HG03565 (cell line): ENCODE data around the gene C1QC.
"Not testable (repeated sequence)": the region's sequence is repeated elsewhere in the genome, so short reads cannot be mapped to it uniquely, and the experiment has no call there.

Source experiments
- ATAC-seq: cut with Tn5 transposase; IDR thresholded peaks from one replicate; pipeline ENCODE4 v1.9.1; 2021; ENCODE audit warnings: mild to moderate bottlenecking, moderate library complexity; ENCODE audit not compliant: unreplicated experiment

The C1QC gene

DNA sequence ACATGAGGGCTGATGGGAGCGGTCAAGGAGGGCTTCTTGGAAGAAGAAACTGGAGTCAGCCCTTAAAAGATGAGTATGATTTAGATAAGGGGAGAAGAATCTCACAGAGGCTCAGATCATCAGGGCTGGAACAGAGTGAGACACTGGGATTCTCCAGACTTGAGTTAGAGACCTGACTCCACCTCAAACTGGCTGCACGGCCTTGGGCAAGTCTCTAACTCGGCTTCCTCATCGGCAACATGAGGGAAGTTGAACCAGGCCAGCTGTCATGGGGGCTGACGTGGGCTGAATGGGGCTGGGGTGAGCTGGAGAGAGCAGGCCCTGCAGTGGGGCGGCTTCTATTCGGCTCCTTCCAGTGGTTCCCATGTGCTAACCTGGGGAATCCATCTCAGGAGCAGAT is 2.5 kb downstream of the C1QC start:
- no peak for ATAC-seq

DNA sequence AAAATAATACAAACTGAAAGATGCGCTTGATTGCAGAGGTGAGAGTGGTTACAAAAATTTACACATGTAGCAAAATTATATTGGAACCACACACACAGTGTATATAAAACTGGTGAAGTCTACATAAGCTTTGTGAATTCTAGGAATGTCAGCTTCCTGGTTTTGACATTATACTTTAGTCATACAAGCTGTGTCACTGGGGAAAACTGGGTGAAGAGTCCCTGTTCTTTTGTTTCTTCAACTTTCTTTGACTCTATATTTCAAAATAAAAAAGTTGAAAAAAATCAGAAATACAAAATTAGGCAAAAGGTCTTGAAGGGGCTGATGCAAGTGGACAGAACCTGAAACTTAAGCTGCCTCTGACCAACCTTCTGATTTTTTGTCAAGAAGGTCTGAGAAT is 3.0 kb downstream of the C1QC start:
- no peak for ATAC-seq

DNA sequence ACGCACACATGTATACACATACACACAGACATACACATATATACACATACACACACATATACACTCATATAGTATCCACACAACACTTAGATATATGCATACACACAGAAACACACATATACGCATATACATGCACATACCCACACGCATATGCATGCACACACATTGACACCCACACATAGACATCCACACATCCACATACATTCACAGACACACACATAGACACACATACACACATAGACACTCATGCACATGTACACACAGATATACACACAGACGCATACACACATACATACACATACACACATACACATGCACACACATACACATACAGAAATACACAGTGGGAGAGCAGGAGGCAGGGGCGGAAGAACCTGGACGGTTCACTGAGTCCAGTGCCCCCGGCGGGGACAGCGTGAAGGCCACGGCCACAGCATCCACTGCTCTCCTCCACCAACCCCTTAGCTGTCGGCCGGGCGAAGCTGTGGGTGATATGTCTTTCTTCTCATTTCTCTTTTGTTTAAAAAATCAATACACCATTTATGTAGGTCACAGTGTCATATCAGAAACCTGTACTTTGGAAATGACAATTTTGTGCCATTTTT is 6.8 kb downstream of the C1QC start:
- no peak for ATAC-seq

DNA sequence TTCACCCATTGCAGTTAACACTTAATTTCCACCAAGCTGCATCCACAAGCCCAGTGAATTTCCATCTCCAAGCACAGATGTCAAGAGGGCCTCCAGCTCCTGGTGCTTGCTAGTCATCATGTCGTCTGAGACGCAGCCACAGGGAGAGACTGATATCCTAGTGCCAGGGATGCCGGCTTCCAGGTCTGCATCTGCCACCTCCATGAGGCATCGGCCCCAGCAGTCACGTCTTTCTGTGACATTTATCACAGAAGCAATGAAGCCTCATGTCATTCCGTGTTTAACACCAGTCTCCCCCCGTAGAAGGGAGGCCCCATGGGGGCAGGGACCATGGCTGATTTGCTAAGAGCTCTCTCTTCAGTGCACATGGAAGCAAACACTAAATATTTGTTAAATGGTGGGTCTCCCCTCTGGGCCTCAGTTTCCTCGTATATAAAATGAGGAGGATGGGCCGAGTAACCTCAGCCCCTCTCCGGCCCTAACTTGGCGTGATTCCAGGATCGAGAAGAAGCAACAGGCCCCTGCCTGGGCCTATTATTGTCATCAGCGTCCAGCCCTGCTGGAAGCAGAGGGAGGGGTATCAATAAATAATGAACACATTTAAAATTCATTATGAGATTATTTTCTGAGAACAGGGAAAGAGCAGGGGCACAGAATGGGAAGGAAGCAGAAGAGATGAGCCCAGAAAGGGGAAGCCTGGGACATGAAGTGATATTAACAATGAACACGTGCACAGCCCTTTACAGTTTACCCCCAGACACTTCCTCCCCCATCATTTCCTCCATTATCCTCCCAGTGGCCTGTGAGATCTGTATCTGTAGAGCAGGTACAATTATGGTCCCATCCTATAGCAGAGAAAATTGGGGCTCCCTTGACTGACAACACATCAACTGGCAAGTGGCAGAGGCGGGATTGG is 8.8 kb downstream of the C1QC start:
- ATAC-seq, result no peak

DNA sequence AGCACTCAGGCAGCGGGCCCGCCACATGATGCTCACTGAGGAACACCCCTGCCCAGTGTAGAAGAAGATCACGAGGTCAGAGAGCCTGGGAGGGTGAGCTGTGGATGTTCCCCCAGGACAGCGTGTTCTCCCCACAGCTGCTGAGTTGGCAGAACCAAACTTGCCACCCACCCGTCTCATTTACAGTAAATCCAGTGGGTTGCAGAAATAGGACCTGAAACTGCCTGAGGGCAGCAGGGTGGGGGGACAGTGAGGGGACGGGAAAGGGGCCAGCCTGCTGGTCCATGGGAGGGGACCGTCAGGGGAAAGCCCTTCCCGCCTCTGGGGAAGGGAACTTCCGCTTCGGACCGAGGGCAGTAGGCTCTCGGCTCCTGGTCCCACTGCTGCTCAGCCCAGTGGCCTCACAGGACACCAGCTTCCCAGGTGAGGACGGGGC is 9.5 kb downstream of the C1QC start, which contains the start of gene C1QB:
Gene C1QB (plus strand): TSS at position 356 of the 436 bp plus-strand sequence. CDS start 6,227 bp downstream, outside the sequence.
- no peak for ATAC-seq

DNA sequence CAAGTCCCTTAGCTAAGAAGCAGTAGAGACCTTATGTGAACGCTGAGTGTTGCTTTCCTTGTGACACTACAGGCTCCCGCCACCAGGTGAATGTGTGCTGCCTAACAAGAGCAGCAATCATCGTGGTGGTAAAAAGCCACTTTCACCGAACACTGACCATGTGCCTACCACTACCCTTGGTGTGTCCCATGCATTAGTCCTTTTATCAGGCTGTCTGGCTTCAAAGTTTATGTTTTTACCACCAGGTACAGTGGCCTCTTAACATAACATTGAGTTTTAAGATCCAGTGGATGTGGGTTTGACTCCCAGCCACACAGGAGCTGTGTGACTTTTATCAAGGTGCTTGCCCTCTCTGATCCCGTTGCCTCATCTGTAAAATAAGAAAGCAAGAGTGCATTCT is 11.3 kb downstream of the C1QC start:
- no peak for ATAC-seq

DNA sequence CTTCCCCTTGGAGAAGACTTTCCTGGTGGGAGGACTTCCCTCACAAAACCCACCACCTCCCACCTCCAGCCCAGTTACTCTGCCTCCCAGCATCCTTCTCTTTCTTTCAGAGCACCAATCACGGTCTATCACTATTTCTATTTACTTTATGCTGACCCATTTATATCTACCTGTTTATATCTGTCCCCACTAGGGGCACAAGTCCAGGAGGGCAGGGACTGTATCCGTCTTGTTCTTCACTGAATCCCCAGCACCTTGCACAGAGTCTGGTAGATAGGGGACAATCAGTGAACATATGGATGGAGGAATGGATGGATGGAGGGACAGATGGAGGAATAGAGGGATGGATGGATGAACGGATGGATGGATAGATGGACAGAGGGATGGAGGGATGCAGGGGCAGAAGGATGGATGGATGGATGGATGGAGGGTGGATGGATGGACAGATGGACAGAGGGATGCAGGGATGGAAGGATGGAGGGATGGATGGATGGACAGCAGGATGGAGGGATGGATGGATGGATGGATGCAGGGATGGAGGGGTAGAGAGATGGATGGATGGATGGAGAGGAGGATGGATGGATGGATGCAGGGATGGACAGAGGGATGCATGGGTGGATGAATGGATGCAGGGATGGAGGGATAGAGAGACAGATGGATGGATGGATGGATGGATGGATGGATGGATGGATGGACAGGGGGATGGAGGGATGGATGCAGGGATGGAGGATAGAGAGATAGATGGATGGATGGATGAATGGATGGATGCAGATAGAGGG is 15.1 kb downstream of the C1QC start:
- ATAC-seq, result no peak

DNA sequence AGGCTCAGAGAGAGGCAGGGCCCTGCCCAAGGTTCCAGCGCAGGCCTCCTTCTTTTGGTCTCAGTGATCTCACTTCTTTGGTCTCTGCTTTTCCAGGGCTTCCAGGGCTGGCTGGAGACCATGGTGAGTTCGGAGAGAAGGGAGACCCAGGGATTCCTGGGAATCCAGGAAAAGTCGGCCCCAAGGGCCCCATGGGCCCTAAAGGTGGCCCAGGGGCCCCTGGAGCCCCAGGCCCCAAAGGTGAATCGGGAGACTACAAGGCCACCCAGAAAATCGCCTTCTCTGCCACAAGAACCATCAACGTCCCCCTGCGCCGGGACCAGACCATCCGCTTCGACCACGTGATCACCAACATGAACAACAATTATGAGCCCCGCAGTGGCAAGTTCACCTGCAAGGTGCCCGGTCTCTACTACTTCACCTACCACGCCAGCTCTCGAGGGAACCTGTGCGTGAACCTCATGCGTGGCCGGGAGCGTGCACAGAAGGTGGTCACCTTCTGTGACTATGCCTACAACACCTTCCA is 17.3 kb downstream of the C1QC start:
- ATAC-seq, result no peak

DNA sequence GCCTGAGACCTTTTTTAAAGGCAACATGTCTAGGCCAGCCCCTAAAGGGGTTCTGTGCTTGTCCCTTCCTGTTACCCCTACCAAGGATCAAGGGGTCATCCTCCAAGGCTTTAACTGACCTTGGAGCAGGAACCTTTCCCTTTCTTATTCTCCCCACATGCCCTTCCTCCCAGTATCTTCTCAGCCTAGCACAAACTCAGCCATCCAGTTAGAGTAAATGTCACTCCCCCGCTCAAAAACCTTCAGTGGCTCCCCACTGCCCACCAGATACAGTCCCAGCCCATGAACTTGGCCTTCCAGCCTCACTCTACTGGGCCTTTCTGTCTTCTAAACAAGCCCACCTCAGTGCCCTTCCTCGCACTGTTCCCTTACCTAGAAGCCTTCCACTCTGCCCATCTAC is 18.4 kb downstream of the C1QC start:
- no peak for ATAC-seq

DNA sequence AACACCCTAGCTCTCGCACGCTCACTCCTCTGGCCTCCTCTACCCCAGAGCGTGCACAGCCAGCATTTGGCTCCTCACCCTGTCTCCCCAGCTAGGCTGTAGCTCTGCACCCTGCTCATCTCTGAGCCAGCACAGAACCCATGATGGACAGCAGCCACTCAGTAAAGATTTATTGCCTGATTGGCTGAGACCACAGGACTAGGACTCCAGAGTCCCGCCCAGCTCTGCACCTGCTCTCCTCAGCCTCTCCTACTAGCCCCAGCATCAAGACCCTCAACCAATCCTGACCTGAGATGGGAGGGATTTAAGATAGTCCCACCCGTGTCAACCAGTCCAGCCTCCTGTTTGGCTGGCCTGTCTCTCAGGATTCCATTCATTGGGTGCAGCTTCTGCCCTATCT is 18.9 kb downstream of the C1QC start:
- no peak for ATAC-seq

DNA sequence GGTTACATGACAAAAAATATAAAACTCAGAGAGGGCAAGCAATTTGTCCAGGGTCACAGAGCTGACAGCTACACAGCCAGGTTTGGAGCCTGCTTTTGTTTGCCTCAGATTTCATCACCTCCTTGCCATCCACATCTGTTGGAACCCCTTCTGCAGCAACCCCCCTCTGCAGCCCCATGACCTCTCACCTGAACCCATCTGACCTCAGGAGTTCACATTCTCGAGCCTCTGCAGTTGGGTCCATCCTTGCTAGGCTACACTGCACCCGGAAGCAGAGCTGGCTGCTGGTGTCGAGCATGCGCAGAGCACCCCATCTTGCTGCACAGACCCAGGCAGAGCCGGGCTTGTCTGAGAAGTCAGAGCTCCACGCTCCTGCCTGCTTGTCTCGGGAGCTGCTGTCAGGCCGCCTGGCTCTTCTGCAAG is 19.6 kb downstream of the C1QC start:
- ATAC-seq, result no peak

DNA sequence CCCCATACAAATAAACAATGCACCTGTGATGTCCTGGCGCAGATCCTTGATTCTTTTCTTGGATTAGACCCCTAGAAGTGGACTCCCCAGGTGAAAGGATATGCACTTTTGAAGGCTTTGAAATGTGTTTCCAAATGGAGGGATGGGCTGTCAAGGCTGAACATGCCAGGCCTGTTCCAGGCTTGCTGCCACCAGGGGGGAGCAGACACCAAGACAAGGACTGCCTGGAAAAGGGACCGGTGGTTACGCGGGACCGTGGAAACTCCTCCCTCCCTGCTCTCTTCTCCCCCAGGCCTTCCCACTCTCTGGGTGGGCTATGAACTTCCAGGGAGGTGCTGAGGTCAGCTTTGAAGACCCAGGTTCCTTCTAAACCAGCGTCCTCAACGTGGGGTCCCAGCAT is 22.3 kb downstream of the C1QC start:
- no peak for ATAC-seq

DNA sequence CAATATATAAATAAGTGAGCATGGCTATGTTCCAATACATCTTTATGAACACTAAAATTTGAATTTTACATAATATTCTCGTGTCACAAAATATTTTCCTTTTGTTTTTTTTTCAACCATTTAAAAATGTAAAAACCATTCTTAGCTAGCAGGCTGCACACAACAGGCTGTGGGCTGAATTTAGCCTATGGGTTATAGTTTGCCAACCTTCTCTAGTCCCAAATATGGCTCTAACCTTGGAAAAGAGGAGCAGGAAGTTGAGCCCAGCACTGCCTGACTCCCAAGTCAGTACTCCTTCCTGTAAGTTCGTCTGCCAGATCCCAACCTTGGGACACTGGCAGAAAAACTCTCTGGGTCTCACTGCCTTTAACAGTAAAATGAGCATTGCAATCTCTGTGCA is 23.0 kb downstream of the C1QC start:
- no peak for ATAC-seq

DNA sequence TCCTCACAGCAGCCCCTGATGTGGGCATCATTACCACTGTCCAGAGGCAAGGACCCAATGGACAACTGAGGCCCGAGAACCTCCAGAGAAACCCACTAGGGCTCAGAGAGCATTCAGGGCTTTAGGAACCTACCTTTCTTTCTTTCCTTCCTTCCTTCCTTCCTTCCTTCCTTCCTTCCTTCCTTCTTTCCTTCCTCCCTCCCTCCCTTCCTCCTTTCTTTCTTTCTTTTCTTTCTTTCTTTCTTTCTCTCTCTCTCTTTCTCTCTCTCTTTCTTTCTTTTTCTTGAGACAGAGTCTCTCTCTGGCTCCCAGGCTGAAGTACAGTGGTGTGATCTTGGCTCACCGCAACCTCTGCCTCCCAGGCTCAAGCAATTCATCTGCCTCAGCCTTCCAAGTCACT is 25.4 kb downstream of the C1QC start:
- ATAC-seq, result not testable (repeated sequence)

DNA sequence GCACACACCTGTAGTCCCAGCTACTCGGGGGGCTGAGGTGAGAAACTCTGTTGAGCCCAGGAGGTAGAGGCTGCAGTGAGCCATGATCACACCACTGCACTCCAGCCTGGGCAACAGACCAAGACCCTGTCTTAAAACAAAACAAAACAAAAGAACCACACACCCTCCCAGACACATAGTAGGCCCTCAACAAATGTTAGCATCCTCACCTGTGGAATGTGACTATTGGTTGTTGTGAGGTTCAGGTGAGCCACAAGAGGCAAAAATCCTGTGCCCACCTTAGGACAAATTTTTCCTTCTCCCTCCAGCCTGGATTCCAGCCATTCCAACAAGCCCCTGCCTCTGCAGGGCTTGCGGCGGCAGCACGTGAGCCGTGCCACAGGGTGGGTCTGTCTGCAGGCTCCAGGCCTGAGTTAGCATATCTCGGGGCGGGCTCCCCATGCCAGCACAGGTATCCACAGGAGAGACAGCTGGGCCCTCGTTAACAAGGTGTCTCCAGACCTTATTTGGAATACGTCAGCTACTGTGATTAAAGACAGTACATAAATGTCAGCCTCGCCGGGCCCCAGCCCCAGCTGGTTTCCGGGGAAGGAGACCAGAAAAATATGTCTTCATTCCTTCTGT is 27.0 kb downstream of the C1QC start:
- no peak for ATAC-seq

DNA sequence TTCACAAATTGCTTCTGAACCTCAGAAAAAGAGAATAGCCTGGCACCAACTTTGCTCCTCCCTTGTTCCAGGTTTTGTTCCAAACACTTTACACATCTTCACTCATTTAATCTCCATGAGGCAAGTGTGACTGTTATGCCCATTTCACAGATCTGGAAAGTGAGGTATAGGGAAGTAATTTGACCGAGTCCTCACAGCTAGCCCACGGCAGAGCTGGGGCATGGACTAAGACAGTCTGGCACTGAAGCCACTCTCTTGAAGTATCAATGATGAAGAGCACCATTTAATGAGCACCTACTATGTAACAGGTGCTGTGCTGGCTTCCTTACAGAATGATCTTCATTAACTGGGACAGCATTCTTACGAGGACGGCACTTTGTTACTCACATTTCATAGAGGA is 28.6 kb downstream of the C1QC start:
- no peak for ATAC-seq

DNA sequence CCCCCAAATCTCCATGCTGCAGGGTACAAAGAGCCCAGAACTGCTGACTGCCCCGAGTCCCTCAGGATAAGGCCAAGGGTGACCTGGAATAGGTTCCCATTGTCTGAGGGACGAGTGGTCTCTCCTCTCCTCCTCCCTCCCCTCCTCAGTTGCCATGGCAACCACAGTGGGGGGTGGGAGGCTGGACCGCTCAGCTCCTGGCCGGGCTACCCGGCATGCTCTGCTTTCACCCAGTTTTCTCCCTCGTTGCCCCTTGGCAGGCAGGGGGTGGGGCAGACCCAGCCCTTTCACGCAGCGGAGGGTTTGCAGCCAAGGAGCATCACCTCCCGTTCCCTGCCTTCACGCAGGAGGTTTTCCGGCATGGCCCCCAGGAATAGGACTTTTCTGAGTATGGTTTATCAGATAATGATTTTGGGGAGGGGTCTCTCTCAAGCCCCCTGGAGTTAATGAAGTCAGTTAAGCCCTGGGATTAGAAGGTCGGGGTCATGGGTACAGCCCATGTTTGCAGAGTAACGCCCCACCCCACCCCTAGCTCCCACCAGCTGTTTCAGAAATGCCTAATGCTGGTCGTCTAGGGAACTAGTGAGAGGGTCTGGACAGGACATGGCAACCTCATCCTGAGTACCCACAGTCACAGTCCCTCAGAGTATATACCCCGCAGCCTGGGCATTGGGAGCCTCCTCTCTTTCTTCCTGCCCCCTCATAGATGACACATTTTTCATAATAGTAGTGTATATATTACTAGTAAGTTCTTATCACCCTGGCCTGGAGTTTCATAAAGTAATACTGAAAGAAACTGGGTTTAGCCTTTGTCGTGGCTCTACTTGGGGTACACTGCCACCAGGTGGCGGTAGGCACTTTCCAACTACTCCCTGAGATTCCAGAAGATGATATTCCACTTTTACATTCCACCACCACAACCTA is 30.3 kb downstream of the C1QC start:
- no peak for ATAC-seq

DNA sequence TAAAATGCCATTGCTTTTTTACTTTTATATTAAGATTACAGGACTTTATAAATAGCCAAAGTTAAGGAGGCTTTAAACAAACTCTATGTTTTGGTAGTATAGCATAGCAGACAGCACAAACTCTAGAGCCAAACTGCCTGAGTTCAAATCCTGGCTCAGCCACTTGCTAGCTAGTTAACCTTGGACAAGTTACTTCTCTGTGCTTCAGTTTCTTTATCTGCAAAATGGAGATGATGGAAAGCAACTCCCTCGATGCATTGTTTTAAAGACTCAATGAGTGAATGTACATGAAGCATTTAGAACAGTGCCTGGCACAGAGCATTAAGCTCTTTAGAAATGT is 30.9 kb downstream of the C1QC start:
- ATAC-seq, result no peak

DNA sequence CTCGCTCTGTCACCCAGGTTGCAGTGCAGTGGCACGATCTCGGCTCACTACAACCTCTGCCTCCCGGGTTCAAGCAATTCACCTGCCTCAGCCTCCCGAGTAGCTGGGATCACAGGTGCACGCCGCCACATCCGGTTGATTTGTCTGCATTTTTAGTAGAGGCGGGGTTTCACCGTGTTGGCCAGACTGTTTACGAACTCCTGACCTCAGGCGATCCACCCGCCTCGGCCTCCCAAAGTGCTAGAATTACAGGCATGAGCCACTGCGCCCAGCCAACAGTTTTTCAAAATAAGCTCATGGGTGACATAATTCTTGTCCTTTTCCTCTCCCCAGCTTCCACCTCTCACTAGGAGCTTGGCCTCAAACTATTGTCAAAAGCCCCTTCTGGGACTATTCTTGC is 32.7 kb downstream of the C1QC start:
- ATAC-seq, result not testable (repeated sequence)
